ENCODE data around the gene CLEC3A.
A peak's percentile ranks its signal among the peaks of the same experiment; 100 is the strongest.
"Not testable (repeated sequence)": the region's sequence is repeated elsewhere in the genome, so short reads cannot be mapped to it uniquely, and the experiment has no call there.

Gene CLEC3A

GRCh38 chr16:78028018-78028417 lies 5.7 kb downstream of the CLEC3A start:
- DNase-seq (ENCODE audit: low read depth in 2 of 2), result no peak

- DNase-seq (ENCODE audit: low read depth in 2 of 2), result no peak
Measured at GRCh38 chr16:78034530-78034929, 12.2 kb downstream of the CLEC3A start.

DNA sequence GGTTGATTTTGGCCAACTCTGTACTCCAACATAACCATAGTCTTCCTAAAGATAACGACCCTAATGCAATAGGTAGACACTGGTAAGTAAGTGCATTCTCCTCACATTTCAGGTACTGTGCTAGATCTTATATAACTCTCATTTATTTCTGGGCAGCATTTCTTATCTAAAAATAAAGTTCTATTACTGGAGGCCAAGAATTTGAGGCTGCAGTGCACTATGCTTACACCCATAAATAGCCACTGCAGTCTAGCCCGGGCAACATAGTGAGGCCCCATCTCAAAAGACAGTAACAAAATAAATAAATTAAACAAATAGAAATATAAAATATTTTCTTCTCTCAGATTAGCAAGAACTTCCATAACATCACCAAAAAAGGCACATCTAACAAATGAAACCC lies 12.7 kb downstream of the CLEC3A start:
- no peak for DNase-seq (ENCODE audit: low read depth in 2 of 2)

- no peak for DNase-seq (ENCODE audit: low read depth in 2 of 2)
Measured at GRCh38 chr16:78040396-78040795, 18.0 kb downstream of the CLEC3A start.

DNA sequence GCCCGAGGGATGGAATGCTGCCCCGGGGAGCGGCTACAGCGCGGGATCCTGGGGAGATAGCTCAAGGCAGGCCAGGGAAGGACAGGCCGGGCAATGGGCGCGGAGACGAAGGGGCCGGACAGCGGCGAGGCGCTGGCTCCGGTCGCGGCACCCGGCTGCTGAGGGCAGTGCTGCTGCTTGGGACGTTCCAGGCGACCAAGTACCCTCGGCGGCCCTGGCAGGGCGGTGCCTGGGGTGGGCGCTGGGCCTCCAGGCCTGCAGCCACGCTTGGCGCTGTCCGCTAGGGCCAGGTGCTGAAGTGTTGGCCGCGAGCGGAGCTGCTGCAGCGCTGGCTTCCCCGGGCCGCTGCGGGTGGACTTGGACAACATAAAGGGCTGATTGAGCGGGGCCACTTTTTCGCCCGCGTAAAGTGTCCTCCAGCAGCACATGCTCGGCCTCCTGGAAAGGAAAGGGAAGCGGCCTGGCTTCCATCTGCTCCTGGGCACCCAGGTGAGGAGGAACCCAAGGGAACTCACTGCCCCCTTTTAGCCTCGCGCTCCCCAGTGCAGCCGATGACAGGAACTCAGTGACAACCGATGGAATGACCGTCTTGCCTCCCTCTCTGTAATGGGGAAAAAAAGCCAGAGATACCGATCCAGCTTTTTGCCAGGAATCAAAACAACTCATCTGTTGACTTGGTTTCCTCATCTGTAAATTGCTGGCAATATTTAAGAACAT lies 23.7 kb downstream of the CLEC3A start:
- DNase-seq (ENCODE audit: low read depth in 2 of 2), result peak; percentile 13 to 17

- DNase-seq (ENCODE audit: low read depth in 2 of 2), result no peak
Measured at GRCh38 chr16:78048319-78048718, 26.0 kb downstream of the CLEC3A start.

DNA sequence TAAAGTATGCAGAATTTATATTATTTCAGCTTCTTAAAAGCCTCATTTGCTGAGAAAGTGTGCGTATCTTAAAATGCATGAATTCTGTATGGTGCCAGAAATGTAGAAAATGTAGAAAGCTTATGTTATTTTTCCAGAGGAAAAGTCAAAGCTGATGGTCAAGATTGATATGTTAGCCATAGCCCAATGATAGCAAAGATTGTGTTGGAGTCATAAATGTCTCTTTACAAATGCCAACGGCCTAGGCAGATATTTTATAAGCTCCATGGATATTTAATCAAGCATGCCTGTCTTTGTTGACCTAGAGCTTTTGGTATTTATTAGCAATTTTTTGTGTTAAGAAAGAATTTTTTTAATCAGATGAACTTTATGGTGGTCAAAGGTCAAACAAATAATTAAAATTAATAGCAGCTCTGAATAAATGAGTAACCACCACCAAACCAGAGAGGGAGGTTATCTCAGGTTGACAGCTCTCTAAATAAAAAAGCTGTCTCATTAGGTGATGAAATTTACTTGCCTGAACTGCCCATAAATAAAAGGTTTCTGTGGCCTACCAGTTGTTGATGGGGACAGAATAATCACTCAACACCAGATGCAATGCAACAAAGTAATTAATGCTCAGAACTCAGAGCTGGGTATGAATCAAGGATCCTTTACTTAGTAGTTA lies 28.5 kb downstream of the CLEC3A start:
- no peak for DNase-seq (ENCODE audit: low read depth in 2 of 2)

GRCh38 chr16:78057803-78058564 lies 35.6 kb downstream of the CLEC3A start:
- no peak for DNase-seq (ENCODE audit: low read depth in 2 of 2)

DNA sequence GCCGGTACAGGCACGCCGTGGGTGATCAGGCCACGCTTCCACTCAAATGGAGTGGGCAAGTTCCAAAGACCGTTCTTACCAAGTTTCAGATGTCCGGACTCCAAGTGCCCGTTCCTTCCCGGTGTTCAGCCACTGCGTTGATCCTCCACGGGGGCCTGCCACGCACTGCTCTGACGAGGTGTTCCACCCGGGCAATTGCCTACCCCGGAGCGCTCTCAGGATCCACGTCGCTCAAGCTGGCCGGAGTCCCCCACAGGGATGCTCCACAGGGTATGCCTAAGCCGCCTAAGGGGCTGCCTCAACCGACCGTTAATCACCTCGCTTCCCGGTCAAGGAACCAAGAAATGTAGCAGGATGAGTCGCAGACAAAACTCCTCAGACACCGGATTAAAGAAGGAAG lies 37.5 kb downstream of the CLEC3A start:
- not testable (repeated sequence) for DNase-seq (ENCODE audit: low read depth in 2 of 2)

DNA sequence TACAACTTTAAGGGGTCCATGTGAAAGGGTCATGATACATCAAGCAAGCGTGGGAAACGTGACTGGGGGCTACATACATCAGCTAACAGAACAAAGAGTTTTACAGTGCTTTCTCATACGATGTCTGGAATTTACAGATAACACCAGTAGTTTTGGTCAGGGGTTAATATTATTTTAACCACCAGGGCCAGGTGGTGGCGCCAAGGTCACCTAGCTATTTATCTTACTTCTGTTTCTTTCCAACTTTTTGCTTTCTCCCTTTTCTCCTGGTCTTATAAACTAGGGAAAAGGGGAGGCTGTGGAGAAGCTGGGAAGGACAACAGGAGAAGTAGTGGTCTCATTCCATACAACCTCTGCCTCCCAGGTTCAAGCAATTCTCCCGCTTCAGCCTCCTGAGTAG lies 37.9 kb downstream of the CLEC3A start:
- no peak for DNase-seq (ENCODE audit: low read depth in 2 of 2)

DNA sequence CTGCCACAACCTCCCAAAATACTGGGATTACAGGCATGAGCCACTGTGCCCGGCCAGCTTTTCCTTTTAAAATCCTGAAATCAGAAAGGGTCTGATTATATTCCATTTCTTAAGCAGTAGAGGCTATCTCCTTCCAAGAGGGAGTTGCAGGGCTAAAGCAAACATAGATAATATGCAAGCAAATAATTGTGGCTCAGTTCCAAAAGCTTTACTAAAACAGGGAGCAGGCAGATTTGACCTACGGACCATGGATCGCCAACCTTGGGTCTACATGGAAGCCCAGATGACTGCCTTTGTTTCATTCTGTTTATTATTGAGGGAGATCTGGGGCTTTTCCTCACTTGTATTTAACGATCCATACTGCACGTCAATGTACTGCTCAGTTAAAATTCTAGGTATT lies 38.5 kb downstream of the CLEC3A start:
- no peak for DNase-seq (ENCODE audit: low read depth in 2 of 2)

- DNase-seq (ENCODE audit: low read depth in 2 of 2), result no peak
Measured at GRCh38 chr16:78065319-78065718, 43.0 kb downstream of the CLEC3A start.

- no peak for DNase-seq (ENCODE audit: low read depth in 2 of 2)
Measured at GRCh38 chr16:78069913-78070312, 47.6 kb downstream of the CLEC3A start.

GRCh38 chr16:78072275-78072674 lies 49.9 kb downstream of the CLEC3A start:
- DNase-seq (ENCODE audit: low read depth in 2 of 2), result no peak

GRCh38 chr16:78075800-78076199 lies 53.5 kb downstream of the CLEC3A start:
- DNase-seq (ENCODE audit: low read depth in 2 of 2), result no peak

DNA sequence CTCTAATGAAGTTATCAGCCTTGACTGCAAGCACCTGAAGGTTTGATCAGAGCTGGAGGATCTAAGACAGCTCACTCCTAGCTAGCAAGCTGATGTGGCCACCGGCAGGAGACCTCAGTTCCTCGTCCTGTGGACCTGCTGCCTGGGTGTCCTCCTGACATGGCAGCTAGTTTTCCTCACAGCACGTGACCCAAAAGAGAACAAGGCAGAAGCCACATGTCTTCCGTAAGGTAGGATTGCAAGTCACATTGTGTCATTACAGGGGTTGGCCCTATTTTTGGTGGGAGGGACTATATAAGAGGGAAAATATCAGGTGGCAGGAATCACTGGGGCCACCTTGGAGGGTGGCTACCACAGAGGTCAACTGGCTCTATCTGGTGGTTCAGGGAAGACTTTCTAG lies 59.0 kb downstream of the CLEC3A start:
- DNase-seq (ENCODE audit: low read depth in 2 of 2), result no peak
